ENCODE measurements around the gene PDIA5. TPM values are rescaled to one million over a fixed set of nuclear protein-coding genes. Genes with fewer than 3 reads are reported as not detected.

The PDIA5 gene
- total RNA-seq, 1 experiment from 2014 or later = 50.8 TPM

- RAD21 ChIA-PET (ENCODE audit: low non-redundant PET in 1 of 2, low total read pairs in 2 of 2, uncharacterized antibody in 2 of 2, unreplicated experiment in 2 of 2) = no interaction called here
These were observed 94.3 kb downstream of the PDIA5 start for GRCh38 chr3:123161167-123161566.

GRCh38 chr3:123163141-123163540 is 96.3 kb downstream of the PDIA5 start:
- no peaks in the 10 kb centered on the region for H3K79me2 ChIP-seq (ENCODE audit: insufficient read depth, low read length)
- no TSS peak for BruUV-seq (replicated peaks)
- no peaks in the 10 kb centered on the region for H3K27me3 ChIP-seq (ENCODE audit: insufficient read depth, low read length)
- POLR2A ChIA-PET = no interaction called here
- RAD21 ChIA-PET (ENCODE audit: low non-redundant PET in 1 of 2, low total read pairs in 2 of 2, uncharacterized antibody in 2 of 2, unreplicated experiment in 2 of 2) = no interaction called here
- no peak overlapping the region for H2AFZ ChIP-seq (ENCODE audit: low read depth, low read length, poor library complexity, severe bottlenecking)
- DNase-seq (ENCODE audit: low read depth, low spot score) (no peak), ATAC-seq (no peak)
- no peak overlapping the region for H3K4me3 ChIP-seq (replicated peaks in 1 of 2; ENCODE audit: low read depth in 1 of 2, low read length in 2 of 2)
- H3K4me2 ChIP-seq (ENCODE audit: low read length) = no peak overlapping the region
- no peaks in the 10 kb centered on the region for H3K9me2 ChIP-seq (ENCODE audit: insufficient read depth)
- CTCF ChIA-PET = no interaction called here
- H3K9ac ChIP-seq (ENCODE audit: low read length) = no peak overlapping the region
- H3K36me3 ChIP-seq (ENCODE audit: control insufficient read depth in 1 of 2, insufficient read depth in 2 of 2, low read length in 2 of 2) = peaks cover 13 to 48% of the 10 kb centered on the region in 2 experiments; a peak in 3 of 4 replicates
- H3K4me1 ChIP-seq (ENCODE audit: control insufficient read depth in 1 of 2, insufficient read depth in 2 of 2, low read length in 2 of 2) = no peaks in the 10 kb centered on the region
- H3K27ac ChIP-seq (ENCODE audit: low read depth, low read length) = no peak overlapping the region
- no peaks in the 10 kb centered on the region for H3K9me3 ChIP-seq (ENCODE audit: control insufficient read depth in 1 of 2, insufficient read depth in 1 of 2, low read depth in 1 of 2, low read length in 2 of 2)
- intact Hi-C loops (cut with micrococcal nuclease) = no loop called here
- no peaks in the 10 kb centered on the region; the same call in none of the 2 replicates for H4K20me1 ChIP-seq (ENCODE audit: insufficient read depth)
- TF ChIP-seq ZNF274 (IDR thresholded peaks at IDR 0.05; ENCODE audit: low read depth, low read length) = no peak
- no peak for TF ChIP-seq EGR1 (IDR thresholded peaks at IDR 0.05; ENCODE audit: low read depth)
- no peak for TF ChIP-seq EZH2 (IDR thresholded peaks at IDR 0.05)
- TF ChIP-seq REST (IDR thresholded peaks at IDR 0.05; ENCODE audit: low read depth) = no peak
- TF ChIP-seq RAD21 (IDR thresholded peaks at IDR 0.05; ENCODE audit: low read depth) = no peak
- TF ChIP-seq MAX (IDR thresholded peaks at IDR 0.05) = no peak
- TF ChIP-seq CBX3 (IDR thresholded peaks at IDR 0.05; ENCODE audit: low read depth) = no peak
- no peak for TF ChIP-seq EZH2phosphoT487 (IDR thresholded peaks at IDR 0.05; ENCODE audit: borderline replicate concordance)

More at GRCh38 chr3:123161167-123161566, 94.3 kb downstream of the PDIA5 start:
- Histone ChIP-seq H3K4me2 (ENCODE audit: low read length) (no peak overlapping the region), H3K9ac (ENCODE audit: low read length) (no peak overlapping the region), H3K9me2 (ENCODE audit: insufficient read depth) (no peaks in the 10 kb centered on the region), H3K79me2 (ENCODE audit: insufficient read depth, low read length) (no peaks in the 10 kb centered on the region), H3K36me3 (ENCODE audit: control insufficient read depth in 1 of 2, insufficient read depth in 2 of 2, low read length in 2 of 2) (peaks cover 16 to 53% of the 10 kb centered on the region in 2 experiments), H3K4me1 (ENCODE audit: control insufficient read depth in 1 of 2, insufficient read depth in 2 of 2, low read length in 2 of 2) (no peaks in the 10 kb centered on the region), H3K4me3 (replicated peaks in 1 of 2; ENCODE audit: low read depth in 1 of 2, low read length in 2 of 2) (no peak overlapping the region), H3K27me3 (ENCODE audit: insufficient read depth, low read length) (no peaks in the 10 kb centered on the region), H4K20me1 (ENCODE audit: insufficient read depth) (no peaks in the 10 kb centered on the region; the same call in 1 of the 2 replicates), H2AFZ (ENCODE audit: low read depth, low read length, poor library complexity, severe bottlenecking) (no peak overlapping the region), H3K27ac (ENCODE audit: low read depth, low read length) (no peak overlapping the region), H3K9me3 (ENCODE audit: control insufficient read depth in 1 of 2, insufficient read depth in 1 of 2, low read depth in 1 of 2, low read length in 2 of 2) (no peaks in the 10 kb centered on the region)
- DNase-seq (ENCODE audit: low read depth, low spot score) (no peak), ATAC-seq (peak; percentile 47)
- intact Hi-C loops (cut with micrococcal nuclease) = no loop called here
- TF ChIP-seq ELF1 (IDR thresholded peaks at IDR 0.05; ENCODE audit: borderline replicate concordance, low read depth) (no peak), RAD21 (IDR thresholded peaks at IDR 0.05; ENCODE audit: low read depth) (0 out of 2 replicates have a peak, but pooled peaks have one; percentile 7), CTCF (IDR thresholded peaks at IDR 0.05 in 2 of 3, conservative IDR thresholded peaks at IDR 0.05 in 1 of 3; ENCODE audit: borderline replicate concordance in 1 of 3, insufficient read depth in 1 of 3, low read depth in 2 of 3, low read length in 2 of 3) (peak in 2 of 3 experiments; percentile 17 to 31; a peak in 2 of 6 replicates)
- no TSS peak for BruUV-seq (replicated peaks)
- ChIA-PET CTCF (no interaction called here), POLR2A (no interaction called here)

Data from HCT116 (cell line).